HEK293 (cell line): ENCODE measurements around the gene TMEM79.

Experiments used
- CTCF ChIP-seq: fragments of 450-650 bp; formaldehyde crosslinking; IDR thresholded peaks from 2 replicates; pipeline ENCODE4 v1.5.1; 2016; ENCODE audit warnings: missing biosample characterization, missing genetic modification characterization
- GFI1B ChIP-seq: fragments of 450-650 bp; formaldehyde crosslinking; IDR thresholded peaks from 2 replicates; pipeline ENCODE4 v1.5.1; 2016; ENCODE audit warnings: missing biosample characterization, missing genetic modification characterization
- REST ChIP-seq: fragments of 450-650 bp; formaldehyde crosslinking; IDR thresholded peaks from 2 replicates; pipeline ENCODE4 v1.5.1; 2016; ENCODE audit warnings: missing biosample characterization, missing genetic modification characterization
- TCF7L2 ChIP-seq: IDR thresholded peaks from 2 replicates; pipeline ENCODE4 v1.6.1; 2011; ENCODE audit warnings: low read depth, mild to moderate bottlenecking, inconsistent platforms, low read length, moderate library complexity, borderline replicate concordance
- YY1 ChIP-seq: fragments of 450-650 bp; formaldehyde crosslinking; IDR thresholded peaks from 2 replicates; pipeline ENCODE4 v1.5.1; 2018; ENCODE audit warnings: missing biosample characterization, missing genetic modification characterization
- ZBTB48 ChIP-seq: fragments of 450-650 bp; formaldehyde crosslinking; IDR thresholded peaks from 2 replicates; pipeline ENCODE4 v1.5.1; 2016; ENCODE audit warnings: missing biosample characterization, missing genetic modification characterization
- ZNF121 ChIP-seq: fragments of 450-650 bp; formaldehyde crosslinking; IDR thresholded peaks from 2 replicates; pipeline ENCODE4 v1.5.1; 2016; ENCODE audit warnings: missing biosample characterization, missing genetic modification characterization
- ZNF398 ChIP-seq: fragments of 450-650 bp; formaldehyde crosslinking; IDR thresholded peaks from 2 replicates; pipeline ENCODE4 v1.5.1; 2017; ENCODE audit warnings: missing biosample characterization, missing genetic modification characterization
- ZNF416 ChIP-seq: fragments of 450-650 bp; formaldehyde crosslinking; IDR thresholded peaks from 2 replicates; pipeline ENCODE4 v1.5.1; 2016; ENCODE audit warnings: missing biosample characterization, missing genetic modification characterization
- ZNF571 ChIP-seq: fragments of 450-650 bp; formaldehyde crosslinking; IDR thresholded peaks from 2 replicates; pipeline ENCODE4 v1.5.0; 2017; ENCODE audit warnings: missing biosample characterization, missing genetic modification characterization
- ZNF624 ChIP-seq: fragments of 450-650 bp; formaldehyde crosslinking; IDR thresholded peaks from 2 replicates; pipeline ENCODE4 v1.5.1; 2017; ENCODE audit warnings: missing biosample characterization, missing genetic modification characterization
- ZNF664 ChIP-seq: fragments of 450-650 bp; formaldehyde crosslinking; IDR thresholded peaks from 2 replicates; pipeline ENCODE4 v1.5.1; 2016; ENCODE audit warnings: missing biosample characterization, missing genetic modification characterization
- TF ChIP-seq, protein P1 (sequence below): fragments of 450-650 bp; formaldehyde crosslinking; IDR thresholded peaks from 2 replicates; pipeline ENCODE4 v1.5.0; 2017; ENCODE audit warnings: missing biosample characterization, missing genetic modification characterization, borderline replicate concordance
- TF ChIP-seq, protein P2 (sequence below): fragments of 450-650 bp; formaldehyde crosslinking; IDR thresholded peaks from 2 replicates; pipeline ENCODE4 v1.5.1; 2016; ENCODE audit warnings: missing biosample characterization, missing genetic modification characterization

GRCh38 chr1:156289857-156290256 lies 5.7 kb downstream of the TMEM79 start:
- no peak for TF ChIP-seq REST (tag by site-specific recombination)
- no peak for TF ChIP-seq CTCF (tag by site-specific recombination)
- no peak for TF ChIP-seq GFI1B
- TF ChIP-seq, protein P1, sequence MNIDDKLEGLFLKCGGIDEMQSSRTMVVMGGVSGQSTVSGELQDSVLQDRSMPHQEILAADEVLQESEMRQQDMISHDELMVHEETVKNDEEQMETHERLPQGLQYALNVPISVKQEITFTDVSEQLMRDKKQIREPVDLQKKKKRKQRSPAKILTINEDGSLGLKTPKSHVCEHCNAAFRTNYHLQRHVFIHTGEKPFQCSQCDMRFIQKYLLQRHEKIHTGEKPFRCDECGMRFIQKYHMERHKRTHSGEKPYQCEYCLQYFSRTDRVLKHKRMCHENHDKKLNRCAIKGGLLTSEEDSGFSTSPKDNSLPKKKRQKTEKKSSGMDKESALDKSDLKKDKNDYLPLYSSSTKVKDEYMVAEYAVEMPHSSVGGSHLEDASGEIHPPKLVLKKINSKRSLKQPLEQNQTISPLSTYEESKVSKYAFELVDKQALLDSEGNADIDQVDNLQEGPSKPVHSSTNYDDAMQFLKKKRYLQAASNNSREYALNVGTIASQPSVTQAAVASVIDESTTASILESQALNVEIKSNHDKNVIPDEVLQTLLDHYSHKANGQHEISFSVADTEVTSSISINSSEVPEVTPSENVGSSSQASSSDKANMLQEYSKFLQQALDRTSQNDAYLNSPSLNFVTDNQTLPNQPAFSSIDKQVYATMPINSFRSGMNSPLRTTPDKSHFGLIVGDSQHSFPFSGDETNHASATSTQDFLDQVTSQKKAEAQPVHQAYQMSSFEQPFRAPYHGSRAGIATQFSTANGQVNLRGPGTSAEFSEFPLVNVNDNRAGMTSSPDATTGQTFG (tag by site-specific recombination): no peak
- TF ChIP-seq YY1 (tag by site-specific recombination): no peak
- no peak for TF ChIP-seq ZBTB48 (tag by site-specific recombination)
- no peak for TF ChIP-seq ZNF121 (tag by site-specific recombination)
- TF ChIP-seq, protein P2, sequence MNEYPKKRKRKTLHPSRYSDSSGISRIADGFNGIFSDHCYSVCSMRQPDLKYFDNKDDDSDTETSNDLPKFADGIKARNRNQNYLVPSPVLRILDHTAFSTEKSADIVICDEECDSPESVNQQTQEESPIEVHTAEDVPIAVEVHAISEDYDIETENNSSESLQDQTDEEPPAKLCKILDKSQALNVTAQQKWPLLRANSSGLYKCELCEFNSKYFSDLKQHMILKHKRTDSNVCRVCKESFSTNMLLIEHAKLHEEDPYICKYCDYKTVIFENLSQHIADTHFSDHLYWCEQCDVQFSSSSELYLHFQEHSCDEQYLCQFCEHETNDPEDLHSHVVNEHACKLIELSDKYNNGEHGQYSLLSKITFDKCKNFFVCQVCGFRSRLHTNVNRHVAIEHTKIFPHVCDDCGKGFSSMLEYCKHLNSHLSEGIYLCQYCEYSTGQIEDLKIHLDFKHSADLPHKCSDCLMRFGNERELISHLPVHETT (tag by site-specific recombination): no peak
- no peak for TF ChIP-seq ZNF624 (tag by site-specific recombination)
- no peak for TF ChIP-seq ZNF398 (tag by site-specific recombination)
- TF ChIP-seq ZNF416: no peak
- no peak for TF ChIP-seq ZNF664
- TF ChIP-seq TCF7L2: no peak
- TF ChIP-seq ZNF571: no peak
